ENCODE measurements around the gene TSPOAP1.
A peak's percentile ranks its signal among the peaks of the same experiment; 100 is the strongest.

The TSPOAP1 gene

DNA sequence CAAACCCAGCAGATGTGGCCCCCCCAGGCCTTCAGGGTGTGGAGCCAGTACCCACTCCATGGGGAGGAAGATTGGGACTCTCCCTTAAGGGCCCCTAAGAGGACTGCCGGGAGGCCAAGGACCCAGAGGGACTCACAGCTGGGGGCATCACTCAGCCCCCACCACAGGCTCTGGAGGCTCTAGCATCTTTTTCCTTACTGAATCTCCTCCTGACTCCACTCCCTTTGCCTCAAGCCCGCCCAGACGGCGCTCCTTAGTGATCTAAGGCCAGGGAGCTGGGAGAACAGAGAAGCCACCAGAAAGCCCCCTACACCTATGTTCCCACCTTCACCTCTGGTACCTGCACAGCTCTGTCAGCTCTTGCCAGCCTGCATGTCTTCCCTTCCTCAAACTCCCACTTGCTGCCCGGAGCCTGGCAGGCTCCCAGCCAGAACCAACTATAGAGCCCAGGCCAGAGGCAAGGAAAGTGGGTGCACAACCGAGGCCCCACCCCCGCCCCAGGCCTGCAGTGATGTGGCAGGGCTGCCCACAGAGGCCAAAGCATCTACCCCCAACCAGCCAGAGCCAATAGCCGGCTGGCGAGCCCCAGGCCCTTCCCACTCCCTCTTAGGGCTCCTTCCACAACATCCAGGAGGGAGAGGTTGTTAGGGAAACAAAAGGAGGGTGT, 25.5 kb downstream of the TSPOAP1 start:
- peak; percentile 38 for DNase-seq

- DNase-seq, result peak; percentile 47
Observed at GRCh38 chr17:58302171-58302918, 26.2 kb downstream of the TSPOAP1 start.

- peak; percentile 45 for DNase-seq
Observed at GRCh38 chr17:58301504-58302150, 27.0 kb downstream of the TSPOAP1 start.

GRCh38 chr17:58300336-58300735, 28.3 kb downstream of the TSPOAP1 start:
- peak; percentile 49 for DNase-seq

GRCh38 chr17:58294034-58294433, 34.6 kb downstream of the TSPOAP1 start:
- DNase-seq, result no peak

DNA sequence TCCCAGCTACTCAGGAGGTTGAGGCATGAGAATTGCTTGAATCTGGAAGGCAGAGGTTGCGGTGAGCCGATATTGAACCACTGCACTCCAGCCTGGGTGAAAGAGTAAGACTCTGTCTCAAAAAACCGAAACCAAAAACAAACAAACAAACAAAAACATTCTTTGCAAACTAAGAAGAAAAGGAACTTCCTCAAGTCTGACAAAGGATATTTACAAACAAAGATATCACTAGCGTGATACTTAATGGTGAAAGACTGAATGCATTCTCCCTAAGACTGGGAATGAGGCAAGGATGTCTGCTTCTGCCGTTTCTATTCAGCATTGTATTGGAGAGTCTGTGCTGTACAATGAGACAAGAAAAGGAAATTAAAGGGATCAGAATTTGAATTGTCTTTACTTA, 37.3 kb downstream of the TSPOAP1 start:
- no peak for DNase-seq

DNA sequence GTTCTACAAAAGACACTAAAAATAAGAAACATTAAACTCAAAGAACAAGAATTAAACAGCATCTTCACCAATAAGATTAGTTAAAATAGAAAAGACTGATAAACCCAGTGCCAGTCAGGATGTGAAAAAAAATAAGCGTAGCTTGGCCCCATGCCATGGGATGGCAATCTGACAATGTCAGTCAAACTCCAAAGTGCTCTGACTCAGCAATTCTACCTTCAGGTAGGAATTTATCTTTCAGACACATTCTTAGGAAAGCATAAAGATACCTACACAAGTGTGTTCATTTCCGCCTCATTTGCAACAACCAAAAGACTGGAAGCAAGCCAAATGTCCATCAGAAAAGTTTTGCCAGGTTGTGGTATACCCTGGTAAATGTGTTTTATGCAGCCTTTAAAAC, 38.7 kb downstream of the TSPOAP1 start:
- no peak for DNase-seq

DNA sequence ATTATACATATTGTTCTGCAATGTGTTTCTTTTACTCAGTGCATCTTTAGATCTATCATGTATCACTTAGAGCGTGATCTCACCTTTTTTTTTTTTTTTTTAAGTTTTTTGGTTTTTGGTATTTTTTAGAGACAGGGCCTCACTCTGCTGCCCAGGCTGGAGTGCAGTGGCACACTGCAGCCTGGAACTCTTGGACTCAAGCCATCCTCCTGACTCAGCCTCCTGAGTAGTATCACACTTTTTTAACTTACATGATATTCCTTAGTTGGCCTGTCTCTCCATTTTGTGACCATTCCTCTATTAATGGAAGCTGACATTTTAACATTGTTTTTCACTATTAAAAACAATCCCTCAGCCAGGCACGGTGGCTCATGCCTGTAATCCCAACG, 43.2 kb downstream of the TSPOAP1 start:
- no peak for DNase-seq

DNA sequence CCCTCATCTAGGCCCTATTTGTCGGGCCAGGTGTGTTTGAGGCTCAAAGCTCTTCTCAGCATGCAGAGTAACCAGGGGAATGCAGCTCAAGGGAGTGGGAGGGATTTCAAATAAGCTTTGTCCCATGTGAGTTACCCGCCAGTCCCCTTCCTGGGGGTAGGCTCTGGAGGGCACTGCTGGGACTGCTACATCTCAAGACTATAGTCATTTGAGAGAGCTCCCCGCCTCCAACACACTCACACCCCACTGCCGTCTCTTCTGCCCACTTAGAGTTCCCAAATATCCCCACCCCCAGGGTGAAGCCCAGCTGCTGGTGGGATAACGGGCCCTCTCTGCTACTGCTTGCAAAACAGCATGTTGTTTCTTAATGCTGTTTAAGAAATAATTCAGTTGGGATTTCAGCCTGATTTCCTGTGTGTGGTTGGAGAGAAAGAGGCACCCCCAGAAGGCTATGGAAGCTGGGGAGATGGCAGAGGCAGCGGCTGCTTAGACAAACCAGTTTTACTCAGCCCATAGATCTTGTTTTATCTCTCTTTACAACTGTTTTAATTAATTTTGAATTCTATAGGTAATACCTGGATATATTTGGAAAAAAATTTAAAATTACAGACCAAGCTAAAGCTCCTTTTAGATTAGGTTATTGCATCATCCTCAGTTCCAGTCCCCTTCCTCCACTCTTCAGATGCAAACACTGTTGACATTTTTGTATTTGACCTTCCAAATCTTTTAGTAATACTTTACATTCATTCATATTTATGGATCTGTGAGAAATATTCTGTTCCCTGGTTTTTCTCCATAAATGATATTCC, 43.8 kb downstream of the TSPOAP1 start:
- DNase-seq, result no peak

DNA sequence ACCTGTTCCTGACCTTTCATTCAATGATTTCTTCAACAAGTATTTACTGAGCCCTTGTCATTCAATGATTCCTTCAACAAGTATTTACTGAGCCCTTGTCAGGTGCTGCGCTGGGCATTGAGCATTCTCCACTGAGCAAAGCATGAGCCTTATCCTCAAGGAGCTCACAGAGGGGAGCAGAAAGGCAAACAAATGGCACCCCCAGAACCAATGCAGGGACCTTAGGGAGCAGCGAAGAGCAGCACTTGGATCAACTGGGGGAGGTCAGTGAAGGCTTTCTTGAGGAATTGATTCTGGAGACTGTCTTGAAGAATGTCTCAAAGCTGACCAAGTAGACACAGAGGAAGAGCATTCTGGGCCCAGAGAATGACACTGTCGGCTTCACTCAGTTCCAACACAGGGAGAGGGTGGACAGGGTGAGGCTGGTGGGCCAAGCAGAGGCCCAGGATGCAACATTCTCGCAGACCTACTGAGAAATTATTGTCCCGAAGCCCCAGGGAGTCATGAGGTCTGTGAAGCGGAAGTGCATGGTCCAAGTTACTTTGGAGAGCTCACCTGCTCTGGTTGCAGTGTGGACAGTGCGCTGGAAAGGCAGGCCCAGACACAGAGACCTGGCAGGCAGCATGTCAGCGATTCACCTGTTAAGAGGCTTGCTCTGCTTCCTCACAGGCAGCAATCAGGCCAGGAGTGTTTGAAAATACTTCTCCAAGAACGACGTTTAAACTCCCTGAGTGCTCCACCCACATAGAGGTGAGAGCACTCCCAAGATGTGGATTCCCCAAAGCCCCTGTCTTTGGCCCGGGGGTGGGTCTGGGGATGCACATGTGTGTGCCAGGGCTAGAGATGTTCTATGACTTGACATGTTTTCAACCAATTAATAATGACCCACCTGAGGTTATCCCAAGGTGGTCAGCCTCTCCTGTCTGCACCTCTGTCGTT, 44.7 kb downstream of the TSPOAP1 start:
- DNase-seq, result peak; percentile 46

- DNase-seq, result peak; percentile 40
Observed at GRCh38 chr17:58282442-58282841, 46.2 kb downstream of the TSPOAP1 start.

GRCh38 chr17:58281511-58282011, 47.0 kb downstream of the TSPOAP1 start:
- no peak for DNase-seq

DNA sequence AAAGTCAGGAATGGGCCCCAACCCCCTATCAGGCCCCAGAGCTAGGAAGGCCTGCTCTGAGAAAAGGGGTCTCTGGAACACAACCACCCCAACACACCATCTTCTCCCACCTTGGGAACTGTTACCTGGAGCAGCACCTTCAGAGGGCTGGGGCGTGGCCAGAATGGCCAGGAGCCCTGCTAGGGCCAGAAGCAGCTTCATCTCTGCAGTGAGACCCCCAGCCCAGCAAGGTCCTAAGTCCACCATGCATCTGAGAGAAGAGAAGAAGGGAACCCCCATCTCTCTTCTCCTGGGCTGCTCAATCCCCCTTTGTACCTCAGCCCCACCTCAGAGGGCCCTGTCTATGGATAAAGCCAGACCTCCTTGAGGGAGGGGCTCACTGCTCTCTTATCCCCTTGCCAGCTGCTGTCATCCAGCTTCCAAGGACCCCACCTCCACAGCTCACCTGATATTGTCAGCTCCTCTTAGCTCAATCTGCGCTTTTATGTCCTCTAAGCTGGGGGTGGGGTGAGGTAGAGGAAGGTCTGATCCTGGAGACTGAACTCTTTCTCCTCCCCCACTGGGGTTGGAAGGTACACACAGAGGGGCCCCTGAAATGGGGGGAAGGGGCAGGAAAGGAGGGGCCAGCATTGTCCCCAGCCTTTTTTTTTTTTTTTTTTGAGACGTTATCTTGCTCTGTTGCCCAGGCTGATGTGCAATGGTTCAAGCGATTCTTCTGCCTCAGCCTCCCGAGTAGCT, 47.9 kb downstream of the TSPOAP1 start, which contains the start of gene MPO:
Gene MPO (minus strand): TSS at position 456 of the 738 bp plus-strand sequence. CDS start 177 bp downstream, at position 279.
- DNase-seq, result peak; percentile 52

GRCh38 chr17:58279736-58280479, 48.7 kb downstream of the TSPOAP1 start:
- peak; percentile 56 for DNase-seq

GRCh38 chr17:58279016-58279711, 49.4 kb downstream of the TSPOAP1 start:
- DNase-seq, result peak; percentile 35

DNA sequence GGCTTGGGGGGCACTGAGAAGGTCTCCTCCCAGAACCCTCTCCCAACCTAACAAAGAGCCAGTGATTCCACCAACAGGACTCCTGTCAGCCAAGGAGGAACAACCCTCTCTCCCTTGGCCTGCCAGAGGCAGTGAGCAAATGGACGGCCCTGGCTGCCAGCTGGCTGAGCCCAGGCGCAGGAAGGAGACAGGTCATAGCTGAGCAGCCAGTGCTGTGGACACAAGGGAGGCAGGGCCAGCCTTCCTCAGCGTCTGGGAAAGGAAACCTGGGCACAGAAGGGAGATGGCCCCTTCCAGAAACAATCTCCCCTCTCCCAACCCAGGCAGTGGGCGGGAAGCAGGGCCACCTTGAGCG, 50.0 kb downstream of the TSPOAP1 start:
- DNase-seq, result peak; percentile 53

DNA sequence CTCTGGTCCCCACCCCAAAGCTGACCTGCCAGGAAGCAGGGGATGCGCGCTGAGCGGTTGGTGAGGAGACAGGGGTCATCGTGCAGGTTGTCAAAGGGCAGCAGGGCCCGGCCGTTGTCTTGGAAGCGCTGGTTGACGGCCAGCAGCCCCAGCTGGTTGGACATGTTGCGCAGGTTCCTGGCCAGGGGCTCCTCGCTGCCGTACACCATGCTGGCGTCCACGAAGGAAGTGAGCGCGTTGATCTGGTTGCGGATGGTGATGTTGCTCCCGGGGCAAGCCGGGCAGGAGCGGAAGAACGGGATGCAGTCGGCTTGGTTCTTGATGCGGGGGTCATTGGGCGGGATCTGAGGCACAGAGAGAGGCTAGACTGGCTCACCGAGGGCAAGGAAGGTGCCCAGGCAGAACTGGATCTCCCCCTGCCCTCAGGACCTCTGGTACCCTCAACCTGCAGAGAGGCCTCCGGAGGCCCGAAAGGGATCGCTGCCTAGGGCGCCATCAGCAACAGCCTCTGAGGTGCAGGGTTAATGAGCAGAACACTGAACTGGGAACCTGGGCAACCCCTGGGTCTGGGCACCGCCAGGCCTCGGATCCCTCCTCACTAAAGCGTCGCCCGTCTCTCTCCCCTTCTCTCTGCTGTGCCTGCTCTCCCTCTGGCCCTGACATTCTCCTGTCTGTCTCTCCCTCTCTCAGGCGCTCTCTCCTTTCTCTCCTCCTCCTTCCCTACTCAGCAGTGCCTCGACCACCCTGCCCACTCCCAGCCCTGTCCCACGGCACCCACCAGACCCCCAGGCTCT, 50.6 kb downstream of the TSPOAP1 start:
- peak; percentile 49 for DNase-seq

DNA sequence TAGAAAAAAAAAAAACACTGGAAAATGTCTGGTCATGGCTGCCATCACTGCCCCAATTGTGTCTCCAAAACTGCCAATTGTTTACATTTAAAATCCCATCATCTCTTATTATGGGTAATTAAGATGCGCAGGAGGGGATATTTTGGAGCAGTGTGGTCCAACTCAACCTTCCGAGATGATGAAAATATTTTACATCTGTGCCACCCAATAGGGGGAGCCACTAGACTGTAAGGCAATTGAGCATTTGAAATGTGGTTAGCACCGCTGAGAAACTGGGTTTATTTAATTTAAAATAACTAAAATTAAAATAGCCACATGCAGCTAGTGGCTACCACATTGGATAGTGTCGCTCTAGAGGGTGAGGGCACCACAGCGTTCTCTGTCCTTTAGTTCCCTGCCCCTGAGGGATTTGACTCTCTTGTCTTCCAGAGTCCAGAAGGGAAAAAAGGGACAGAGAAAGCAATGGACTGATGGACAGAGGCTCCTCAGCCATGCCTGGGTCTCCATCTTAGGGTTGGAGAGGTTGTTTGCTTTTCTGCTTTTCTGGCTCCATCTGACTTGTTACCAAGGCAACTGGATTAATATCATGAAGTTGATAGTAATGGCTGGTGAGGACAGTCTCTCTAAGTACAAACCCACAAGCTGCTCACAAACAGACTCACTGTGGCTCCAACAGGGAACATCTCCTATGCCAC, 51.3 kb downstream of the TSPOAP1 start:
- DNase-seq, result peak; percentile 43

Measured in activated CD8-positive, alpha-beta memory T cell treated with anti-CD3 and anti-CD28 coated beads for 24 hours (primary cell).